Upper lobe of right lung (tissue), 1 donor: ENCODE data around the gene MEIS3. TPM values are rescaled to one million over a fixed set of nuclear protein-coding genes. Genes with fewer than 3 reads are reported as not detected.
"Not testable (repeated sequence)": the region's sequence is repeated elsewhere in the genome, so short reads cannot be mapped to it uniquely, and the experiment has no call there.

Source experiments
- ATAC-seq: fragments of 200-7000 bp; cut with Tn5 transposase; one replicate; pipeline ENCODE4 v1.9.1; 2020; ENCODE audit warnings: mild to moderate bottlenecking, moderate library complexity
- DNase-seq: peaks from one replicate; pipeline ENCODE4 v3.0.0-alpha.2; 2020
- H3K27ac ChIP-seq: fragments of 200-600 bp; one replicate; pipeline ENCODE4 v1.8.0; 2022
- H3K27me3 ChIP-seq: fragments of 200-600 bp; one replicate; pipeline ENCODE4 v1.8.0; 2022; ENCODE audit warnings: mild to moderate bottlenecking
- H3K36me3 ChIP-seq: fragments of 200-600 bp; one replicate; pipeline ENCODE4 v1.8.0; 2022
- H3K4me1 ChIP-seq: fragments of 200-600 bp; one replicate; pipeline ENCODE4 v1.8.0; 2022
- H3K4me3 ChIP-seq: fragments of 200-600 bp; one replicate; pipeline ENCODE4 v1.8.0; 2022; ENCODE audit warnings: mild to moderate bottlenecking
- H3K9me3 ChIP-seq: fragments of 200-600 bp; one replicate; pipeline ENCODE4 v1.8.0; 2022
- intact Hi-C: fragments of 100-400 bp; cut with DNase I; formaldehyde crosslinking; loops from one replicate; pipeline ENCODE4 v1.11.0; 2022
- total RNA-seq: library from RNA; stranded (reverse); fragmentation: NEBNext Ultra II Directional; extraction: Animal tissue kit (Norgen Biotek cat#: 25700); gene quantifications from one replicate; pipeline ENCODE4 v1.2.1, GENCODE V29; 2021
- TF ChIP-seq, protein P1 (sequence below): fragments of 200-600 bp; IDR thresholded peaks from one replicate; pipeline ENCODE4 v1.8.0; 2022; ENCODE audit warnings: antibody characterized with exemption
- donor health status: DM: no; HTN: yes; CAD: no; lungs with severe emphysema.

Gene MEIS3
- total RNA-seq, 1 donor from 2014 or later = 4.3 TPM

GRCh38 chr19:47373246-47374240, 45.8 kb downstream of the MEIS3 start:
- no peaks in the 10 kb centered on the region for H3K4me1 ChIP-seq
- no peaks in the 10 kb centered on the region for H3K9me3 ChIP-seq
- peaks cover 87% of the 10 kb centered on the region for H3K36me3 ChIP-seq
- TF ChIP-seq, protein P1, sequence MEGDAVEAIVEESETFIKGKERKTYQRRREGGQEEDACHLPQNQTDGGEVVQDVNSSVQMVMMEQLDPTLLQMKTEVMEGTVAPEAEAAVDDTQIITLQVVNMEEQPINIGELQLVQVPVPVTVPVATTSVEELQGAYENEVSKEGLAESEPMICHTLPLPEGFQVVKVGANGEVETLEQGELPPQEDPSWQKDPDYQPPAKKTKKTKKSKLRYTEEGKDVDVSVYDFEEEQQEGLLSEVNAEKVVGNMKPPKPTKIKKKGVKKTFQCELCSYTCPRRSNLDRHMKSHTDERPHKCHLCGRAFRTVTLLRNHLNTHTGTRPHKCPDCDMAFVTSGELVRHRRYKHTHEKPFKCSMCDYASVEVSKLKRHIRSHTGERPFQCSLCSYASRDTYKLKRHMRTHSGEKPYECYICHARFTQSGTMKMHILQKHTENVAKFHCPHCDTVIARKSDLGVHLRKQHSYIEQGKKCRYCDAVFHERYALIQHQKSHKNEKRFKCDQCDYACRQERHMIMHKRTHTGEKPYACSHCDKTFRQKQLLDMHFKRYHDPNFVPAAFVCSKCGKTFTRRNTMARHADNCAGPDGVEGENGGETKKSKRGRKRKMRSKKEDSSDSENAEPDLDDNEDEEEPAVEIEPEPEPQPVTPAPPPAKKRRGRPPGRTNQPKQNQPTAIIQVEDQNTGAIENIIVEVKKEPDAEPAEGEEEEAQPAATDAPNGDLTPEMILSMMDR = no peak
- H3K27ac ChIP-seq = no peak overlapping the region
- intact Hi-C loops = no loop called here
- DNase-seq (no peak), ATAC-seq (no peak)
- no peak overlapping the region for H3K4me3 ChIP-seq
- H3K27me3 ChIP-seq = no peaks in the 10 kb centered on the region

DNA sequence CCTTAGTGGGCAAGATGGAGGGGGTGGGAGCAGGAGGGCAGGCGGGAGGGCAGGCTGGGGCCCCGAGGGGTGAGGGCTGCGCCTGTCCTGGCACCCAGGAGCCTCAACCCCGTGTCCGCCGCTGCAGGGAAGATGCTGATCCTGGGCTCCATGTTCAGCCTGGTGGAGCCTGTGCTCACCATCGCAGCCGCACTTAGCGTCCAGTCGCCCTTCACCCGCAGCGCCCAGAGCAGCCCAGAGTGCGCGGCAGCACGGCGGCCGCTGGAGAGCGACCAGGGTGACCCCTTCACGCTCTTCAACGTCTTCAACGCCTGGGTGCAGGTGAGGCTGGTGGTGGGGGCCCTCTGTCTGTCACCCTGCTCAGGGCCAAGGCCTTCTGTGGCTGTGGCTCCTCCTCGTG, 46.7 kb downstream of the MEIS3 start:
- H3K4me1 ChIP-seq = no peaks in the 10 kb centered on the region
- H3K4me3 ChIP-seq = no peak overlapping the region
- no peak overlapping the region for H3K27ac ChIP-seq
- H3K27me3 ChIP-seq = no peaks in the 10 kb centered on the region
- H3K9me3 ChIP-seq = no peaks in the 10 kb centered on the region
- DNase-seq = no peak
- TF ChIP-seq, protein P1 = no peak
- intact Hi-C loops = no loop called here
- peaks cover 80% of the 10 kb centered on the region for H3K36me3 ChIP-seq
- no peak for ATAC-seq

- Histone ChIP-seq H3K4me1 (no peaks in the 10 kb centered on the region), H3K27ac (no peak overlapping the region), H3K9me3 (no peaks in the 10 kb centered on the region), H3K27me3 (no peaks in the 10 kb centered on the region), H3K36me3 (peaks cover 80% of the 10 kb centered on the region), H3K4me3 (no peak overlapping the region)
- DNase-seq (no peak), ATAC-seq (no peak)
- TF ChIP-seq, protein P1 = no peak
- intact Hi-C loops = no loop called here
Observed at GRCh38 chr19:47371261-47371660, 48.1 kb downstream of the MEIS3 start.

DNA sequence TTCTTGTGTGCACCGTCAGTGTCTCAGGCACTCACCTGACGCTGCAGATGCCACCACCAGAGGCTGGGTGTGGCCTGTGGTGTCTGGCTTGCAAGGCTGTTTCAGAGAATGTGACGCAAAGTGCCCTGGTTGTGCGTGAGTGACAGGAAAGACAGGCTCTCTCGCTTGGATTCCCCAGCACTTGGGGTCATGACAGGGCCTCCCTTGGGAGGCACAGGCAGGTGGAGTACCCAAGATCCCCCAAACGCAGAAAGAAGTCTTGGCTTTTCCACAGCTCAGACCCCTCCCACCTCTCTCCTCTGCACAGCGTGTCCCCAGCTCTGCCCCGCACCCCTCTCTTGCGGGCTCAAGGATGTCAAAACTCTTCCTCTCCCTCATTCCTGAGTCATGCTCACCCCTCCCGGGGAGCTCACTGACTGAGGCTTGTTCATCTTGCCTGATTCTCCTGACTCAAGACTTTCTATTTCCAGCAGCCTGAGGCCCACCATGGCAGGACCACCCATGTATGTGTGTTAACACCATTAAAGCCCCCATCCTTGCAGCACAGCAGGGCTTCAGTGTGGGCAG, 49.2 kb downstream of the MEIS3 start:
- no peaks in the 10 kb centered on the region for H3K27me3 ChIP-seq
- no peak overlapping the region for H3K4me3 ChIP-seq
- peaks cover 72% of the 10 kb centered on the region for H3K36me3 ChIP-seq
- no peaks in the 10 kb centered on the region for H3K4me1 ChIP-seq
- no peak overlapping the region for H3K27ac ChIP-seq
- TF ChIP-seq, protein P1 = no peak
- intact Hi-C loops = no loop called here
- peak; percentile 81 for ATAC-seq
- no peak for DNase-seq
- no peaks in the 10 kb centered on the region for H3K9me3 ChIP-seq

- H3K9me3 ChIP-seq, H3K27ac ChIP-seq, H3K27me3 ChIP-seq, H3K4me3 ChIP-seq, H3K4me1 ChIP-seq, DNase-seq, ATAC-seq, intact Hi-C loops: not testable (repeated sequence)
- peaks cover 79% of the 10 kb centered on the region for H3K36me3 ChIP-seq
Observed at GRCh38 chr19:47365455-47365854, 53.9 kb downstream of the MEIS3 start.
